Neural progenitor cell (in vitro differentiated cells): ENCODE results near the gene ABCC6. TPM values are rescaled to one million over a fixed set of nuclear protein-coding genes. Genes with fewer than 3 reads are reported as not detected.
A peak's percentile ranks its signal among the peaks of the same experiment; 100 is the strongest.

ENCODE experiments used
- DNase-seq: peaks from one replicate; pipeline ENCODE4 v3.0.0-alpha.2; 2016; ENCODE audit warnings: low spot score
- H2AFZ ChIP-seq: fragments of 200-600 bp; sonication (generic); replicated peaks from 2 replicates; pipeline ENCODE4 v1.6.1; 2016; ENCODE audit warnings: antibody characterized with exemption
- H3F3A ChIP-seq: fragments of 200-600 bp; sonication (generic); 2 replicates; pipeline ENCODE4 v1.6.1; 2016; ENCODE audit warnings: antibody characterized with exemption, low read depth
- H3K27ac ChIP-seq: fragments of 200-600 bp; sonication (generic); 2 replicates; pipeline ENCODE4 v1.5.1; 2016; ENCODE audit warnings: mild to moderate bottlenecking
- H3K27me3 ChIP-seq: fragments of 200-600 bp; sonication (generic); 2 replicates; pipeline ENCODE4 v1.6.1; 2016; ENCODE audit warnings: mild to moderate bottlenecking, moderate library complexity
- H3K36me3 ChIP-seq: fragments of 200-600 bp; sonication (generic); 2 replicates; pipeline ENCODE4 v1.5.1; 2016
- H3K4me1 ChIP-seq: fragments of 200-600 bp; sonication (generic); 2 replicates; pipeline ENCODE4 v1.6.1; 2016; ENCODE audit warnings: mixed run types
- H3K4me2 ChIP-seq: fragments of 200-600 bp; sonication (generic); 2 replicates; pipeline ENCODE4 v1.6.1; 2016
- H3K4me3 ChIP-seq: fragments of 200-600 bp; sonication (generic); 2 replicates; pipeline ENCODE4 v1.5.1; 2016
- H3K79me2 ChIP-seq: fragments of 200-600 bp; sonication (generic); 2 replicates; pipeline ENCODE4 v1.6.1; 2016; ENCODE audit warnings: low read depth
- H3K9ac ChIP-seq: fragments of 200-600 bp; sonication (generic); 2 replicates; pipeline ENCODE4 v1.6.1; 2016
- H3K9me3 ChIP-seq: fragments of 200-600 bp; sonication (generic); 2 replicates; pipeline ENCODE4 v1.5.1; 2016; ENCODE audit warnings: low read depth
- H4K20me1 ChIP-seq: fragments of 200-600 bp; sonication (generic); 2 replicates; pipeline ENCODE4 v1.6.1; 2016; ENCODE audit warnings: low read depth
- H3K27ac Mint-ChIP-seq: 3 replicates; pipeline ENCODE4 v1.8.0; 2021; ENCODE audit warnings: mixed read lengths
- H3K27me3 Mint-ChIP-seq: 2 replicates; pipeline ENCODE4 v1.8.0; 2022; ENCODE audit warnings: low read depth, mild to moderate bottlenecking, inconsistent platforms, moderate library complexity, mixed read lengths; ENCODE audit not compliant: insufficient read depth
- H3K36me3 Mint-ChIP-seq: 3 replicates; pipeline ENCODE4 v1.8.0; 2021; ENCODE audit warnings: mixed read lengths
- H3K4me1 Mint-ChIP-seq: 3 replicates; pipeline ENCODE4 v1.8.0; 2021; ENCODE audit warnings: mixed read lengths
- H3K4me3 Mint-ChIP-seq: 3 replicates; pipeline ENCODE4 v1.8.0; 2021; ENCODE audit warnings: mild to moderate bottlenecking, moderate library complexity, mixed read lengths
- H3K9me3 Mint-ChIP-seq: 3 replicates; pipeline ENCODE4 v1.8.0; 2020; ENCODE audit warnings: mixed read lengths
- CTCF ChIP-seq: fragments of 200-600 bp; sonication (generic); IDR thresholded peaks from 2 replicates; pipeline ENCODE4 v1.5.1; 2017; ENCODE audit warnings: antibody characterized with exemption, mild to moderate bottlenecking
- EZH2 ChIP-seq: fragments of 200-600 bp; sonication (generic); IDR thresholded peaks from 2 replicates; pipeline ENCODE4 v1.6.1; 2017; ENCODE audit warnings: antibody characterized with exemption, mild to moderate bottlenecking, moderate library complexity
- EZH2phosphoT487 ChIP-seq: fragments of 200-600 bp; sonication (generic); IDR thresholded peaks from 2 replicates; pipeline ENCODE4 v1.6.1; 2017; ENCODE audit warnings: antibody characterized with exemption
- total RNA-seq: library from RNA; depleted of rRNA; stranded (reverse); fragments of >200 nt; gene quantifications from 2 replicates; pipeline ENCODE4 v1.2.3, GENCODE V29; 2015; ENCODE audit warnings: low replicate concordance

Gene ABCC6
- total RNA-seq, 1 donor from 2014 or later = 0.79 TPM

DNA sequence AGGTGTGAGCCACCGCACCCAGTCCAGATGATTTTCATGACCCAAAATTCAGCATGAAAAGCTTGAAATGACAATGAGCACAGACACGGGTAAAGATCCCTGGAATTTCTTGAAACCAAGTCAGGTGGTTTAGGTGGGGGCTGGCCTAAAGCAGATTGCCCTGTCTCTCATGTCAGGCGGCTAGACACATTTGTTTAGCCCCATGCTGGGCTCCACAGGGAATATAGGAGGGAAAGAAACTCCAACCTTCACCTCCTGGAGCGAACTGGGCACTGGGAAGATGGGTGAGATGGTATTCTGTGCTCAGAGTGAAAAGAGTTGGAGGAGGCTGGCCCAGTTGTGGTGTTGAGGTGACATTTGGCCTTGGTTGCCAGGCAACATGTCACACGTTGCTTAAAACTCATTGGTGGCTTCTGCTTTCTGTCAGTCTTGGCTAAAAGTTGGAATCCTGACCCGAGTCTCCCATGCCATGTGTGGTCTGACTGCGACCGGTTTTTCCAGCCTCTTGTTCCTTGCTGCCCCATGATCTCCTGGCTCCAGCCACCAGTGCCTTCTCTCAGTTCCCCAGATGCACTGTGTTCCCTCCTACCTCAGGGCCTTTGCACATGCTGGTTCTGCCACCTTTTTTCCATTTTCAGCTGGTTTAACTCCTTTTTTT lies 113.7 kb downstream of the ABCC6 start:
- no peaks in the 10 kb centered on the region for H3K79me2 ChIP-seq
- H3K27ac Mint-ChIP-seq = peak overlapping the region; percentile 46
- no peaks in the 10 kb centered on the region for H3K9me3 Mint-ChIP-seq
- H3K9me3 ChIP-seq = no peaks in the 10 kb centered on the region
- H3K4me2 ChIP-seq = no peak overlapping the region
- H3K27me3 ChIP-seq = no peaks in the 10 kb centered on the region
- TF ChIP-seq CTCF = no peak
- TF ChIP-seq EZH2phosphoT487 = no peak
- no peak for TF ChIP-seq EZH2
- H3K4me1 ChIP-seq = no peaks in the 10 kb centered on the region
- no peak for DNase-seq
- peaks cover 4% of the 10 kb centered on the region for H4K20me1 ChIP-seq
- peaks cover 7% of the 10 kb centered on the region for H3K36me3 Mint-ChIP-seq
- H3K36me3 ChIP-seq = no peaks in the 10 kb centered on the region
- H3F3A ChIP-seq = no peaks in the 10 kb centered on the region
- no peak overlapping the region for H2AFZ ChIP-seq
- H3K9ac ChIP-seq = no peak overlapping the region
- no peak overlapping the region for H3K4me3 ChIP-seq
- H3K4me3 Mint-ChIP-seq = no peak overlapping the region
- no peak overlapping the region for H3K27ac ChIP-seq
- peaks cover 5% of the 10 kb centered on the region for H3K4me1 Mint-ChIP-seq
- peaks cover 5% of the 10 kb centered on the region for H3K27me3 Mint-ChIP-seq

DNA sequence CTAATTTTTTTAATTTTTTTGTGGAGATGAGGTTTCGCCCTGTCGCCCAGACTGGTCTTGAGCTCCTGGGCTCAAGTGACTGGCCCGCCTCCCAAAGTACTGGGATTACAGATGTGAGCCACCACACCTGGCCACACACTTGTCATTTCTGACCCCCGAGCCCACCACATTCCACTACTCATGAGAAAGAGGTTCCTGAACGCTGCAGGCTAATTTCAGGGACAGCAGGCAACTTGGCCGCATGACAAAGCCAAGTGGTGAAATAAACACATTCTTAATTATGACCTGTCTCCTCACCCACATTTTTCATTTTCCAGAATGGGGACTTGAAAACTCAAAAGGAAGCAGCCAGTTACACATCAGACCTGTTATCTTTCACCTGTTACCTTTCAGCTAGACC lies 114.5 kb downstream of the ABCC6 start:
- no peaks in the 10 kb centered on the region for H3K79me2 ChIP-seq
- no peaks in the 10 kb centered on the region for H3K9me3 Mint-ChIP-seq
- peaks cover 11% of the 10 kb centered on the region for H3K36me3 Mint-ChIP-seq
- no peak overlapping the region for H3K9ac ChIP-seq
- no peak overlapping the region for H3K4me3 ChIP-seq
- no peak overlapping the region for H2AFZ ChIP-seq
- H3K27me3 ChIP-seq = no peaks in the 10 kb centered on the region
- peaks cover 5% of the 10 kb centered on the region for H3K27me3 Mint-ChIP-seq
- H3K27ac Mint-ChIP-seq = no peak overlapping the region
- H3K36me3 ChIP-seq = no peaks in the 10 kb centered on the region
- no peaks in the 10 kb centered on the region for H3F3A ChIP-seq
- H3K27ac ChIP-seq = no peak overlapping the region
- H3K4me1 Mint-ChIP-seq = peaks cover 5% of the 10 kb centered on the region
- no peak for TF ChIP-seq EZH2phosphoT487
- no peak for TF ChIP-seq CTCF
- no peak for TF ChIP-seq EZH2
- no peak for DNase-seq
- no peak overlapping the region for H3K4me3 Mint-ChIP-seq
- H4K20me1 ChIP-seq = peaks cover 4% of the 10 kb centered on the region
- H3K4me2 ChIP-seq = no peak overlapping the region
- H3K4me1 ChIP-seq = no peaks in the 10 kb centered on the region
- no peaks in the 10 kb centered on the region for H3K9me3 ChIP-seq

DNA sequence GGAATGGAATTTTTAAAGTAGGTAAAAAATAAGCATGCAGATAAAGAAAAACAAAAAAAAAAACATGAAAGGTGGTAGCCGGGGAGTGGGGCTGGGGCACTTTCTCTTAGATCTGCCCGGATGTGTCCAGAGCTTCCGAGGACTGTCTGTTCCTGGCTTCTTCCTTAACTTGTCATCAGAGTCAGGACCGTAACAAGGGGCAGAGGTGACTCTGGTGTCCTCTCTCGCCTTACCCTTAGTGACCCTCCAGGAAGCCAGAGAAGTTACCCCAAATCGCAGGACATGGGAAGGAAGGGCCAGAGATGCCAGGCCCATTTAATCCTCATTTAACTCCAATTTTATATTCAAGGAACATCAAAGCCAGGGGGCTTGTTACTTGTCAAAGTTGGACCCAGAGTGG lies 115.5 kb downstream of the ABCC6 start:
- Histone ChIP-seq H4K20me1 (peaks cover 4% of the 10 kb centered on the region), H3F3A (no peaks in the 10 kb centered on the region), H3K4me3 (no peak overlapping the region), H3K9ac (no peak overlapping the region), H3K9me3 (no peaks in the 10 kb centered on the region), H3K79me2 (no peaks in the 10 kb centered on the region), H3K4me2 (no peak overlapping the region), H3K27me3 (no peaks in the 10 kb centered on the region), H3K27ac (no peak overlapping the region), H2AFZ (no peak overlapping the region), H3K36me3 (no peaks in the 10 kb centered on the region), H3K4me1 (no peaks in the 10 kb centered on the region)
- no peak for DNase-seq
- Mint-ChIP-seq H3K9me3 (no peaks in the 10 kb centered on the region), H3K4me1 (peaks cover 5% of the 10 kb centered on the region), H3K36me3 (peaks cover 16% of the 10 kb centered on the region), H3K27me3 (peaks cover 5% of the 10 kb centered on the region), H3K27ac (no peak overlapping the region), H3K4me3 (no peak overlapping the region)
- TF ChIP-seq CTCF (no peak), EZH2phosphoT487 (no peak), EZH2 (no peak)
